Measurements from ENCODE around the gene NDUFB6. TPM values are rescaled to one million over a fixed set of nuclear protein-coding genes. Genes with fewer than 3 reads are reported as not detected.
"Not testable (repeated sequence)": the region's sequence is repeated elsewhere in the genome, so short reads cannot be mapped to it uniquely, and the experiment has no call there.

The NDUFB6 gene
- 63.3 TPM for polyA plus RNA-seq (ENCODE audit: insufficient read length)

GRCh38 chr9:32572900-32573523 is at the start of gene NDUFB6:
NDUFB6 (minus strand) TSS chr9:32573159; CDS start chr9:32573060, 99 bp downstream.
- peak; percentile 86 for DNase-seq (ENCODE audit: low read depth)

- DNase-seq (ENCODE audit: low read depth): no peak
These were observed 45.3 kb upstream of the NDUFB6 start for GRCh38 chr9:32618261-32618660.

GRCh38 chr9:32606811-32607210 is 33.9 kb upstream of the NDUFB6 start:
- DNase-seq (ENCODE audit: low read depth): no peak

DNA sequence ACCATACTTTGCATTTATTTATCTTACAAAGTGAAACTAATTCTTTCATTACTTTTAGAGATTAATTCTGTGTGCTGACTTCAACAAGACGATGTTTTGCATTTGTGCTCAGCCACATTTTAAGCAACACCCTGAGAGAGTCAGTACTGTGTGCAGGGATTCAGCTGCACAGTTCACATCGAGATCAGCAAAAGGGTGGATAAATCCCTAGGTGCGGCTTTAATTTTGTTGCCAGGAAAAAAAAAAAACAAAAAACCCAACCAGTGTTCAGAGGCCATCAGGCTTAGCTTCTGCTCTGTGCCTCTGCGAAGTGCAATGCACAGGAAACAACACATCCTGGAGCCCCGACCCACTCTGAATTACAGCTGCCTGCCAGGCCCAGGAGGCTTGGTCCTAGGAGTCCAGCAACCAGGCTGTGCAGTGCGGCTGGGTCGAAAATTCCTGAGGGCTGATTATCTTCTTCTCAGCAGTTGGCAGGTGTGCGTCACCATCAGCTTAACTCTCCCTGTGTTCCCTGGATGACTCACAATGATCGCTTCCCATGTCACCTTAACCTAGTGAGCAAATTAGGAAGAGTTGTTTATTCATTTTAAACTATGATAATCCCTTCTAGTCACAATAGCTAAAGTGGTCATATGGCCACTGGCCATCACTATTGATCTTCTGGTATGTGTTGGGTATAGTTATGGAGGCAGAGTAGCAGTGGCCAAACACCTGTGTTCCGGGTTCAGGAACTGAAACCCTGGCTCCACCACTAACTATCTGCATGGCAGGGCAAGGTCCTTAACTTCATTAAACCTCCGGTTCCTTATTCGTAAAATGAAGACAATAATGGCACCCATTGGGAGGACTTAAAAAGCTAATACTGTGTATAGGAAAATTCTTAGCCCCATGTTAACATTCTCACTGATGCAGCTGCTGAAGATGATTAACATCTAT is 31.2 kb upstream of the NDUFB6 start:
- DNase-seq (ENCODE audit: low read depth): no peak

DNA sequence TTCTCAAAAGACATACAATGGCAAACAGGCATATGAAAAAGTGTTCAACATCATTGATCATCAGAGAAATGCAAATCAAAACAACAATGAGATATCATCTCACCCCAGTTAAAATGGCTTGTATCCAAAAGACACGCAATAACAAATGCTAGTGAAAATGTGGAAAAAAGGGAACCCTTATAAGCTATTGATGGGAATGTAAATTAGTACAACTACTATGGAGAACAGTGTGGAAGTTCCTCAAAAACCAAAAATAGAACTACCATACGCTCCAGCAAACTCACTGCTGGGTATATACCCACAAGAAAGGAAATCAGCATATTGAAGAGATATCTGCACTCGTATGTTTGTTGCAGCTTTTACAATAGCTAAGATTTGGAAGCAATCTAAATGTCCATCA is 26.1 kb upstream of the NDUFB6 start:
- not testable (repeated sequence) for DNase-seq (ENCODE audit: low read depth)

DNA sequence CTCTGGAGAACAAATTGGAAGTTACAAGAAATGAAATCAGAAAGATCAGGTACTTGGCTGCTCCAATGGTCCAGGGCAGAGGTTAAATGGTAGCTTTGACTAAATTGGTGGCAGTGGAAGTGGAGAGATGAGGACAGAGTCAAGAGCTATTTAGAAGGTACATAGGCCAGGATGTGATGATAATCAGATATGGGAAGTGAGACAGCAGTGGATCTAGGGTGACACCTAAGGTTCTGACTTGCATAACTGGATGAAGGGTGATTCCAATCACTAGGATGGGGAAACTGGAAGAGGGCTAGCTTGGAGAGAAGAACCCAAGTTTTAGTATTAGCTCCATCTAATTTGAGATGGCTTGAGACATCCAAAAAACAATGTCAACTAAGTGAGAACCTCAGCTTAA is 24.0 kb upstream of the NDUFB6 start:
- DNase-seq (ENCODE audit: low read depth): no peak

- DNase-seq (ENCODE audit: low read depth): no peak
These were observed 23.3 kb upstream of the NDUFB6 start for GRCh38 chr9:32596096-32596865.

- no peak for DNase-seq (ENCODE audit: low read depth)
These were observed 17.9 kb upstream of the NDUFB6 start for GRCh38 chr9:32590898-32591297.

GRCh38 chr9:32590476-32590875 is 17.5 kb upstream of the NDUFB6 start:
- DNase-seq (ENCODE audit: low read depth): no peak

- no peak for DNase-seq (ENCODE audit: low read depth)
These were observed 16.2 kb upstream of the NDUFB6 start for GRCh38 chr9:32589083-32589723.

- DNase-seq (ENCODE audit: low read depth): no peak
These were observed 14.9 kb upstream of the NDUFB6 start for GRCh38 chr9:32587901-32588300.

- no peak for DNase-seq (ENCODE audit: low read depth)
These were observed 11.8 kb upstream of the NDUFB6 start for GRCh38 chr9:32584784-32585183.

- no peak for DNase-seq (ENCODE audit: low read depth)
These were observed 8.7 kb upstream of the NDUFB6 start for GRCh38 chr9:32581512-32582143.

GRCh38 chr9:32580631-32581300 is 7.8 kb upstream of the NDUFB6 start:
- no peak for DNase-seq (ENCODE audit: low read depth)

- DNase-seq (ENCODE audit: low read depth): no peak
These were observed 6.9 kb upstream of the NDUFB6 start for GRCh38 chr9:32579706-32580331.

- no peak for DNase-seq (ENCODE audit: low read depth)
These were observed 6.0 kb upstream of the NDUFB6 start for GRCh38 chr9:32578976-32579375.

GRCh38 chr9:32577316-32577715 is 4.4 kb upstream of the NDUFB6 start:
- no peak for DNase-seq (ENCODE audit: low read depth)

- no peak for DNase-seq (ENCODE audit: low read depth)
These were observed 1.9 kb upstream of the NDUFB6 start for GRCh38 chr9:32574858-32575257.

DNA sequence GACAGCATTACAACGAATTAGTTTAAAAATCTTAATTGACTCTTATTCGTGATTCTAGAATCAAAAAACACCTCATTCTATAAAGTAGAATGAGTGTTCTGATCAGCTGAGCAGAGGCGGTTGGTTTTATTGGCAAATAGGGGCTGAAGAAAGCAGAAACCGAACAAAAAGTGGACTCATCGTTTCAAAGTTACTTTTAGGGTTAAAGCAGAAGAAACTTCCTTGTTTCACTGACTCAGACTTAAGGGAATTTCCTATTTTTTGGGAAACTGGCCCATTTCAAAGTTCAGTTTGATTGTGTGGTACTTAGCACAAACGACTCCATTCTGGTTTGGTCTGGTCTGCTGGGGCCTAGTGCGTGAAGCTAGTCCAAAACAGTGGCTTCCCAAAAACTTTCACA is 862 bp upstream of the NDUFB6 start:
- DNase-seq (ENCODE audit: low read depth): no peak
